Activated CD4-positive, alpha-beta T cell treated with anti-CD3 and anti-CD28 coated beads, Interleukin-2, amount 10 ng/mL, durations not matched to agents 7 days and 5 days (primary cell): ENCODE data around the gene RTN4IP1. TPM values are rescaled to one million over a fixed set of nuclear protein-coding genes. Genes with fewer than 3 reads are reported as not detected.
A peak's percentile ranks its signal among the peaks of the same experiment; 100 is the strongest.

Experiments
- CTCF ChIA-PET: fragments of 350-600 bp; sonication (Branson Sonifier 250); formaldehyde crosslinking; loops from one replicate; lab custom pipeline; 2021; ENCODE audit warnings: antibody characterized with exemption; lab: Charles Lee
- POLR2A ChIA-PET: fragments of 350-600 bp; sonication (Branson Sonifier 250); formaldehyde crosslinking; loops from one replicate; lab custom pipeline; 2021; ENCODE audit warnings: antibody characterized with exemption; lab: Charles Lee
- DNase-seq: peaks from one replicate; pipeline ENCODE4 v3.0.0-alpha.2; 2020
- H3K27ac Mint-ChIP-seq: one replicate; pipeline ENCODE4 v1.8.0; 2021; ENCODE audit warnings: mild to moderate bottlenecking, moderate library complexity, mixed read lengths
- H3K27me3 Mint-ChIP-seq: one replicate; pipeline ENCODE4 v1.8.0; 2021; ENCODE audit warnings: mixed read lengths
- H3K36me3 Mint-ChIP-seq: one replicate; pipeline ENCODE4 v1.8.0; 2021; ENCODE audit warnings: low read depth, mixed read lengths
- H3K4me1 Mint-ChIP-seq: one replicate; pipeline ENCODE4 v1.8.0; 2021; ENCODE audit warnings: mixed read lengths
- H3K4me3 Mint-ChIP-seq: one replicate; pipeline ENCODE4 v1.8.0; 2021; ENCODE audit warnings: mild to moderate bottlenecking, moderate library complexity, mixed read lengths
- H3K9me3 Mint-ChIP-seq: one replicate; pipeline ENCODE4 v1.8.0; 2021; ENCODE audit warnings: mixed read lengths
- total RNA-seq, 2 experiments: library from RNA; stranded (reverse); gene quantifications; one replicate each; pipeline ENCODE4 v1.2.3, GENCODE V29; 2021

The RTN4IP1 gene
- total RNA-seq, 2 experiments from 2014 or later: 5.4 to 6.3 TPM

DNA sequence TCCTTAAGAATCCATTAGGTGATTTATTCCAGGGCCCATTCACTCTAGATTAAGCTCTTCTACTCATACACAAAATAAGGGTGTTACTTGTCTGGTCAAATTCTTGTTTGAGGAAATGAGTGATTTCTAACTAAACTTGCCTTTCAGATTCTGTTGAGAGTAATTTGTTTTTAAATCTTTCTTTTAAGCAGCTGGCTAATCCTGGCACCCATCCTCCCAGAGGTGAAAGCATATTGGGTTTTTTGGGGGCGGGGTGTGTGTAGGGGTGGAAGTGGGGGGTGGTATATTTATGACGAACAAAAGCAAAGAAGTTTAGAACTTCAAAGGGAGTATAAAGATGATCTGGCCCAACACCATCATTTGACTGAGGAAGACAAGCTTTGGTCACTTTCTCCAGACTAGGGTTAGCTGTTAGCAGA, 94.7 kb downstream of the RTN4IP1 start:
- peaks cover 80% of the 10 kb centered on the region for H3K36me3 Mint-ChIP-seq

DNA sequence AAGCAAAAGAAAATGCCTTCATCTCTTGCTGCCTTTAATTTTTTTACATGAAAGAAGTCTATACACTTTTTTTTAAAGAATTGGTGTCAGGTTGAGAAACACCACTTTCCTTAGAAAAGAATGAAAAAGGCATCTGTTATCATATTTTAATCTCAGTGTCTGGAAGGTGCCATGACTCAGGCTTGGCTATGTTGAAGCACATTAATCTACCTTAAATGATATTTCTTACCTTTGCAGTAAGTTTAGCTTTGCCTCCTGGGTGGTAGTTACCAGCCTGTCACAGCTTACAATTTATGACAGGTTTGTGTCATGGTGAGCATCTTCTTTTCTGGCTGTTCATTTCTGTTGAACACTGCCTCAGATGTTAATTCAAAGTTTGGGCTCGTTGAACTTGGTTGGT, 95.3 kb downstream of the RTN4IP1 start:
- CTCF ChIA-PET: interaction anchor here (0.7 to 2.0 kb wide), 6 partner anchors 8 to 21 kb away, joined by 3 to 10 read pairs (median 4); no protein-coding TSS in a partner anchor
- Mint-ChIP-seq H3K9me3 (no peaks in the 10 kb centered on the region), H3K27me3 (no peaks in the 10 kb centered on the region), H3K4me3 (no peak overlapping the region), H3K36me3 (peaks cover 82% of the 10 kb centered on the region), H3K4me1 (peaks cover 76% of the 10 kb centered on the region), H3K27ac (peak overlapping the region; percentile 70)
- no peak for DNase-seq
- POLR2A ChIA-PET: interaction anchor here (0.9 kb wide), 1 partner anchor 14 kb away, joined by 4 read pairs; no protein-coding TSS in a partner anchor

More for the DNA sequence above, 94.7 kb downstream of the RTN4IP1 start:
- no peak for DNase-seq
- peak overlapping the region; percentile 70 for H3K27ac Mint-ChIP-seq
- H3K9me3 Mint-ChIP-seq: no peaks in the 10 kb centered on the region
- CTCF ChIA-PET: interaction anchor here (0.7 to 2.0 kb wide), 6 partner anchors 9 to 22 kb away, joined by 3 to 10 read pairs (median 4); no protein-coding TSS in a partner anchor
- H3K4me1 Mint-ChIP-seq: peaks cover 71% of the 10 kb centered on the region
- no peak overlapping the region for H3K4me3 Mint-ChIP-seq
- POLR2A ChIA-PET: interaction anchor here (0.9 kb wide), 1 partner anchor 15 kb away, joined by 4 read pairs; no protein-coding TSS in a partner anchor
- H3K27me3 Mint-ChIP-seq: no peaks in the 10 kb centered on the region

DNA sequence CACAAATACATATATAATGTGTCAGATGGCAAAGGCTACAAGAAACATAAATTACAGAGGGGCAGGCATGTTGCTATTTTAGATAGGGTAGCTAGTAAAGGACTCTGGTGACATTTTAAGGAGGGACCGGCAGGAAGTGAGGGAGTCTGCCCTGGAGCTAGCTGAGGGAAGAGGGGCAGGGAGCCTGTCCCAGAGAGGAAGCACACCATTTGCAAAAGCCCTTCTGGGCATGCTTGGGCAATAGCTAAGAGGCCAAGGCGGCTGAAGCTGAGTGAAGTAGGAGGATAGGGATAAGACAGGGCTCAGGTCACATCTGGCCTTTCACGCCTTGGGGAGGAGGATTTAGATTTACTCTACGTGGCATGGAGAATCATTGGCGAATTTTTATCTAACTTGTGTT, 96.2 kb downstream of the RTN4IP1 start:
- POLR2A ChIA-PET: no interaction called here
- Mint-ChIP-seq H3K27ac (no peak overlapping the region), H3K4me3 (no peak overlapping the region), H3K9me3 (no peaks in the 10 kb centered on the region), H3K36me3 (peaks cover 83% of the 10 kb centered on the region), H3K4me1 (peaks cover 72% of the 10 kb centered on the region), H3K27me3 (no peaks in the 10 kb centered on the region)
- CTCF ChIA-PET: interaction anchor here (1.5 to 2.0 kb wide), 2 partner anchors 12 to 13 kb away, joined by 3 to 6 read pairs; no protein-coding TSS in a partner anchor
- no peak for DNase-seq

DNA sequence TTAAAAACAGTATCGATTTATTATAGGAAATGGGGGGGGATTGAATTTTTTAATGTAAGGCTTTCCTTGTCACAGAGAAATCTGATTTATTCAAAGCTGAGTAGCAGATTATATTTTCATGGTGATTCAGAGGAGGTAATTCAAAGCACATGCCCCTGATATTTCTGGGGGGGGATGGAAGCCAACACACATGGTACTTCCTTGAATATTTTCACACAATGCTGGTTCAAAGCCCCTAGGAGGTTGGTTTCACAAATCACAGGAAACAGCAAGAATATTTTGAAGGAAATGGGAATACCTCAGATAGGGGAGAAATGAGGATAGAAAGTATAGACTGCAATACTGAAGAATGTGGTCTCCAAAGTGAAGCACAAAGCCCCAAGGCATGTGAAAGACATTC, 98.8 kb downstream of the RTN4IP1 start:
- peaks cover 77% of the 10 kb centered on the region for H3K36me3 Mint-ChIP-seq

DNA sequence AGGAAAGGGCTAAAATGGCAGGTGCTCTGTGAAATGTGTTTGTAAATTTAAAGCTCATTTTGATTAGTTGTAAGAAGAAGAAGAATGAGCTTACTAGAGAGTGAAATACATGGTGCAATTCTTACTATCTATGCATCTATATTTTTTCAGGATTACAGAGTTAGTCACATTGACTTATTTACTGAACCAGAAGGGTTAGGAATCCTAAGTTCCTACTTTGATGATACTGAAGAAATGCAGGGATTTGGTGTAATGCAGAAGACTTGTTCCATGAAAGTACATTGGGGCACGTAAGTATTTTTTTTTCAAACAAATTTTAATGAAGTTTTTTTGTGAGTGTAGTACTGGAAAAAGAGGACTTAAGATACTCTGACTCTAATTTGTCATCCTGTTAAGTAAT, 99.3 kb downstream of the RTN4IP1 start:
- ChIA-PET CTCF (interaction anchor here (2.1 to 2.4 kb wide), 2 partner anchors 9 to 18 kb away, joined by 7 read pairs; no protein-coding TSS in a partner anchor), POLR2A (no interaction called here)
- Mint-ChIP-seq H3K4me1 (peaks cover 72% of the 10 kb centered on the region), H3K36me3 (peaks cover 76% of the 10 kb centered on the region), H3K4me3 (no peak overlapping the region), H3K27me3 (no peaks in the 10 kb centered on the region), H3K27ac (no peak overlapping the region), H3K9me3 (no peaks in the 10 kb centered on the region)
- DNase-seq: no peak

More for the DNA sequence above, 98.8 kb downstream of the RTN4IP1 start:
- Mint-ChIP-seq H3K27ac (no peak overlapping the region), H3K4me3 (no peak overlapping the region), H3K27me3 (no peaks in the 10 kb centered on the region), H3K4me1 (peaks cover 72% of the 10 kb centered on the region), H3K9me3 (no peaks in the 10 kb centered on the region)
- no peak for DNase-seq
- ChIA-PET POLR2A (no interaction called here), CTCF (interaction anchor here (2.1 to 2.4 kb wide), 2 partner anchors 9 to 18 kb away, joined by 7 read pairs; no protein-coding TSS in a partner anchor)

DNA sequence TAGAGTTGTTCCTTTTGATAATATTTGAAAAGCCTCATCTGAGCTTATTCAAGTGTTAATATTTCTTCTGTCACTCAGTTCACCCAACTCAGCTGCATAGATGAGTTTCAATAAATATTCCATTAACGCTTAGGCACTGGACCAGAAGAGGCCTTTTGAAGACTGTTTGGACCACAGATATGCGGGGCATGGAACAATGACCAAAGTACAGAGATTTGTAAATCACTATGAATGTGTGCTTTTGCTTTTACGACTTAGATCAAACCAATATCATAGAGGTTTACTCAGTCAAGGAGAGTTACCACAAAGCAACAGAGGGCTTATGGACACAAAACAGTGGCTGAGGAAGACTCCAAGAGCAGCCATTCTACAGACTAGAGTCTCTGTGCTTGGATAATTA, 99.9 kb downstream of the RTN4IP1 start:
- Mint-ChIP-seq H3K9me3 (no peaks in the 10 kb centered on the region), H3K4me1 (peaks cover 70% of the 10 kb centered on the region), H3K4me3 (no peak overlapping the region), H3K27me3 (no peaks in the 10 kb centered on the region), H3K36me3 (peaks cover 74% of the 10 kb centered on the region), H3K27ac (no peak overlapping the region)
- no peak for DNase-seq
- POLR2A ChIA-PET: no interaction called here
- CTCF ChIA-PET: interaction anchor here (0.9 to 2.4 kb wide), 3 partner anchors 10 to 30 kb away, joined by 3 to 7 read pairs (median 7); no protein-coding TSS in a partner anchor

DNA sequence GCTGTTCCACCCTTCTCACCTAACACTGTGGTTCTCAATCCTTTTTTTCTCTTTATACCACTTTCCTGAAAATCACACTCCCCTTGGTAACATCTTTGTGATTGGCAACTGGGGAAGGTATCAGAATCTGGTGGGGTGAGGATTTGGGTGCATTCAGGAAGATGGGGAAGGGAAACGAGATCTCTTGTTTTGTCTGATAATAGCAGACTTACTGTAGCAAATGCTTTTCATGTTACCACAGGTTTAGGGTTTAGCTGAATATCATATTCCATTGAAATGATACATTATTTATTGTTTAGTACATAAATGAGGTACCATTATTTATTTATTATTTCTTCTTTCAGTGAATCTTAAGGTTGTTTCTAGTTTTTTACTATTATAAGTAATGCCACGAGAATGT, 100.8 kb downstream of the RTN4IP1 start:
- no peak for DNase-seq
- Mint-ChIP-seq H3K27ac (no peak overlapping the region), H3K27me3 (no peaks in the 10 kb centered on the region), H3K9me3 (no peaks in the 10 kb centered on the region), H3K4me1 (peaks cover 66% of the 10 kb centered on the region), H3K36me3 (peaks cover 67% of the 10 kb centered on the region), H3K4me3 (no peak overlapping the region)
- ChIA-PET POLR2A (no interaction called here), CTCF (interaction anchor here (0.7 to 2.1 kb wide), 3 partner anchors 11 to 31 kb away, joined by 3 to 7 read pairs (median 3); no protein-coding TSS in a partner anchor)

DNA sequence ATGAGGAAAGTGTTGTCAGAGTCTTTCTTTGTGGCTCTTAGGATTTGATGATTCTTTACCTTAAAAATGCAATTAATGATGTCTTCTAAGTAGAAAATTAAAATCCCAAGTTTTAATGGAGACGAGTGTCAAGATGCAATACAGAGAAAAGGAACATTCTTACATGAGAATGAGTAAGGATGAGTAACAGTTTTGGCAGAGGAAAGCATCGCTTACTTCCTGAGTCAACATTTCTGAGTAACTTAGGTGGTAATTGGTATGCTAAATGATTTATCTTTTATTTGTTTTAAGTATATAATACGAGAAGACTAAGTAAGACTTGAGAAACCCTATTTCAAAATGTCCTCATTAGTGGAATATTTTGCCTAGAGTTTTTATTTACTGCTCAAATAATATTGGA, 101.3 kb downstream of the RTN4IP1 start:
- H3K9me3 Mint-ChIP-seq: no peaks in the 10 kb centered on the region
- H3K27me3 Mint-ChIP-seq: no peaks in the 10 kb centered on the region
- ChIA-PET CTCF (no interaction called here), POLR2A (no interaction called here)
- H3K36me3 Mint-ChIP-seq: peaks cover 63% of the 10 kb centered on the region
- no peak for DNase-seq
- peaks cover 65% of the 10 kb centered on the region for H3K4me1 Mint-ChIP-seq
- H3K4me3 Mint-ChIP-seq: no peak overlapping the region
- peak overlapping the region; percentile 27 for H3K27ac Mint-ChIP-seq

DNA sequence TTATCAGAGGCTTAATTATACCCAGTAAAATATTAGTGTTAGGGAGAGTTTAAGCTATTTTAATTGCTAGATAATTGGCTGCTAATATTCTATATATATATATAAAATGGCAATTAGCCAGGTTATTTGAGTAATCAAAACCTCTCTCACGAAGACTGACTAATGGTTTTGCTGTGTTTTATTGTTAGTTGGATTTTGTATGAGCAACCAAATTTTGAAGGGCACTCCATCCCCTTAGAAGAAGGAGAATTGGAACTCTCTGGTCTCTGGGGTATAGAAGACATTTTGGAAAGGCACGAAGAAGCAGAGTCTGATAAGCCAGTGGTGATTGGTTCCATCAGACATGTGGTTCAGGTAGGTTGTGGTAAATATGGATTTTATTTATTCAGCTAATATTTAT, 102.2 kb downstream of the RTN4IP1 start:
- Mint-ChIP-seq H3K27me3 (no peaks in the 10 kb centered on the region), H3K36me3 (peaks cover 61% of the 10 kb centered on the region), H3K4me3 (no peak overlapping the region), H3K4me1 (peaks cover 63% of the 10 kb centered on the region), H3K9me3 (no peaks in the 10 kb centered on the region), H3K27ac (no peak overlapping the region)
- ChIA-PET POLR2A (no interaction called here), CTCF (interaction anchor here (0.6 to 0.7 kb wide), 3 partner anchors 13 to 182 kb away, joined by 3 to 7 read pairs (median 3); no protein-coding TSS in a partner anchor)
- DNase-seq: no peak

DNA sequence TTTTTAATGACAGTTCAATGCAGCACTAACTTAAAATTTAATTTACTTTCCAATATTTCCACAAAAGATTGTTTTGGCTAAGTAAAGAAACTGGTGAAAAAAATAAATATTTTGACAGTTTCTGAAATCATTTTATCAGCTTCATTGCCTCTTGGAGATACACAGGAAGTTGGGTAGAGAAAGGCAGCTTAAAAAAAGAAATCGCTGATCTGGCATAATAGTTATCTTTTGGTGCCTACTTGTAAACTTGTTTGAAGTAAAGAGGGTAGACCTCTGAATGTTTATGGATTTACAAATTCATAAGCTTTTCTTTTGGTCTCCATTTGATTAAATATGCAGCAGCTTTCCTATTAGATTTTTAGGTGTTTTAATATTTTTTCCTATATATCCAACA, 103.4 kb downstream of the RTN4IP1 start:
- no peaks in the 10 kb centered on the region for H3K9me3 Mint-ChIP-seq
- peak overlapping the region; percentile 76 for H3K4me3 Mint-ChIP-seq
- ChIA-PET CTCF (interaction anchor here (1.0 to 1.5 kb wide), 3 partner anchors 8 to 37 kb away, joined by 3 to 4 read pairs (median 3); no protein-coding TSS in a partner anchor), POLR2A (no interaction called here)
- H3K36me3 Mint-ChIP-seq: peaks cover 61% of the 10 kb centered on the region
- peaks cover 64% of the 10 kb centered on the region for H3K4me1 Mint-ChIP-seq
- H3K27me3 Mint-ChIP-seq: no peaks in the 10 kb centered on the region
- DNase-seq: no peak
- H3K27ac Mint-ChIP-seq: peak overlapping the region; percentile 93

DNA sequence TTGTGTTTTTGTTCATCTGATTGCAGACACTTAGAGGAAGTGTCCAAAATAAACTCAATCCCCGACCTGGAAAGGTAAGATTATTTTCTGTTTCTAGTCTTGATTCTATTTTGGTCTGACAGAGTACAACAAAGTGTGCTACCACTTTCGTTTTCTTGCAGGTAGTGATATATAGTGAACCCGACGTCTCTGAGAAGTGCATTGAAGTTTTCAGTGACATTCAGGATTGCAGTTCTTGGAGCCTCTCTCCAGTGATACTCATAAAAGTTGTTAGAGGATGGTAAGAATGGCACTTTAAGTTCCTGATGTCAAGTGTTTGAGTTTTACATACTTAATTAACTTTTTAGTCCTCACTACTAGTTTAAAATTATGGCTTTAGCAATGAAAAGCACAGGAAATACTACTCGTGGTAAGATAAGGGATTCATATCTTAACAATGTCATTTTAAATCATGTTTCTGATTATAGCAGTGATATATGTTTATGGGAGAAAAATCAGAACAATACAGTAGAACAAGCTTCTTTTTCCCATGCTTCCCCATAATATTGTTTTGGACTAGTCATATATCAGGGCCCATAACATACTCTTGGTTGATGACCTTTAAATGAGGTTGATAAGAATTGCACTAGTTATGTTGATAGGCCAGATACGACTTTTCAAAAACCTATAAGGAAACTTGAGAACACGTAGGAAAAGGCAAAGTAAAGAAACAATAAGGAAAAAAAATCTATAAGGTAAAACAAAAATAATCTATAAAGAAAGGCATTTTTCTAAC, 104.0 kb downstream of the RTN4IP1 start:
- peak; percentile 59 for DNase-seq

DNA sequence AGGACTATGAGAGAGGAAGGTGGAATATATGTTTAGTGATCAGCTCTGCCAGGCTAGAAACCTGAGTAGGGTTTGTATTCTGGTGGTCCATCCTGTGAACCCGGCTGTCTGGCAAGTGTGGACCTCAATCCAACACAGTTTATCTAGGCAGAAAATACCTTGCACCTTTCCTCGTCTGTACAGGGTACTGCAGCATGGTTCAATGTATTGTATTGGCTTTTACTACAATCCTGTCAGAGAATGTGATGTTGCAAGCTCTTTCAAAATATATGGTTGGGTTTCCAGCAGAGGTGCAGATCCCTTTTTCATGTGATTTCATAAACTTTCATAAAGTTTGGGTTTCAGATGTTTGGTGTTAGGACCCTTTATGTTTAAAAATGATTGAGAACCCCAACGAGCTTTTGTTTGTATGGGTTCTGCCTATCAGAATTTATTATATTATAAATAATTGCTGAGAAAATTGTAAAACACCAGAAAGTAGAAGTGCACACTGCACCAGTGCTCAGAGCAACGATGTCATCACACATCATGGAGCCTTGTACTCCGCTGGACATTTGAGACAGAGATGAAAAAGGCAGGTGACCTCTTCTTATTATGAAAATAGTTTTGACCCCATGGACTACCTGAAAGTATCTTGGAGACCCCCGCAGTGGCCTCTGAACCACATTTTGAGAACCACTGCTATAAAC, 106.6 kb downstream of the RTN4IP1 start:
- ChIA-PET POLR2A (interaction anchor here (1.0 kb wide), 1 partner anchor 11 kb away, joined by 3 read pairs; no protein-coding TSS in a partner anchor), CTCF (interaction anchor here (0.5 to 2.9 kb wide), 5 partner anchors 10 to 188 kb away, joined by 3 to 14 read pairs (median 4); partner anchors contain the start of gene CRYBG1)
- Mint-ChIP-seq H3K27me3 (no peaks in the 10 kb centered on the region), H3K4me1 (peaks cover 69% of the 10 kb centered on the region), H3K27ac (peak overlapping the region; percentile 97), H3K36me3 (peaks cover 41% of the 10 kb centered on the region), H3K4me3 (peak overlapping the region; percentile 86), H3K9me3 (no peaks in the 10 kb centered on the region)
- DNase-seq: no peak

More for the DNA sequence above, 104.0 kb downstream of the RTN4IP1 start:
- Mint-ChIP-seq H3K4me3 (peak overlapping the region; percentile 76), H3K27me3 (no peaks in the 10 kb centered on the region), H3K36me3 (peaks cover 58% of the 10 kb centered on the region), H3K4me1 (peaks cover 64% of the 10 kb centered on the region), H3K9me3 (no peaks in the 10 kb centered on the region), H3K27ac (peak overlapping the region; percentile 93)
- ChIA-PET CTCF (interaction anchor here (1.0 to 1.5 kb wide), 3 partner anchors 9 to 37 kb away, joined by 3 to 4 read pairs (median 3); no protein-coding TSS in a partner anchor), POLR2A (no interaction called here)
